Ramos (cell line): ENCODE measurements around the gene DLG2.

Experiments
- in situ Hi-C: fragments of 300-500 bp; cut with MboI; formaldehyde crosslinking; loops from one replicate; pipeline ENCODE4 v1.14.3; 2022; ENCODE audit warnings: low sequenced_read_pairs; ENCODE audit not compliant: unreplicated experiment

Gene DLG2

GRCh38 chr11:83827520-83827919, 1799.6 kb downstream of the DLG2 start:
- in situ Hi-C loops: loop anchor here (25.0 kb wide), 1 partner anchor 735 kb away; no protein-coding TSS in a partner anchor

- in situ Hi-C loops: loop anchor here (25.0 kb wide), 1 partner anchor 736 kb away; no protein-coding TSS in a partner anchor
These were observed 1801.1 kb downstream of the DLG2 start for GRCh38 chr11:83826078-83826477.

- in situ Hi-C loops: no loop called here
These were observed 1803.6 kb downstream of the DLG2 start for GRCh38 chr11:83823461-83824025.

GRCh38 chr11:83819931-83820549, 1807.1 kb downstream of the DLG2 start:
- in situ Hi-C loops: loop anchor here (10.0 kb wide), 1 partner anchor 955 kb away; no protein-coding TSS in a partner anchor

GRCh38 chr11:83818349-83818748, 1808.8 kb downstream of the DLG2 start:
- in situ Hi-C loops: loop anchor here (10.0 kb wide), 1 partner anchor 954 kb away; no protein-coding TSS in a partner anchor

- in situ Hi-C loops: loop anchor here (10.0 kb wide), 1 partner anchor 952 kb away; no protein-coding TSS in a partner anchor
These were observed 1810.5 kb downstream of the DLG2 start for GRCh38 chr11:83816572-83817187.

GRCh38 chr11:83815736-83816135, 1811.4 kb downstream of the DLG2 start:
- in situ Hi-C loops: loop anchor here (10.0 kb wide), 1 partner anchor 951 kb away; no protein-coding TSS in a partner anchor

- in situ Hi-C loops: loop anchor here (10.0 kb wide), 1 partner anchor 948 kb away; no protein-coding TSS in a partner anchor
These were observed 1813.8 kb downstream of the DLG2 start for GRCh38 chr11:83813296-83813695.

GRCh38 chr11:83809274-83809673, 1817.9 kb downstream of the DLG2 start:
- in situ Hi-C loops: no loop called here

- in situ Hi-C loops: no loop called here
These were observed 1825.3 kb downstream of the DLG2 start for GRCh38 chr11:83801799-83802198.

- in situ Hi-C loops: no loop called here
These were observed 1833.8 kb downstream of the DLG2 start for GRCh38 chr11:83793310-83793709.

- in situ Hi-C loops: no loop called here
These were observed 1835.6 kb downstream of the DLG2 start for GRCh38 chr11:83791557-83791956.

- in situ Hi-C loops: no loop called here
These were observed 1841.2 kb downstream of the DLG2 start for GRCh38 chr11:83785942-83786341.

- in situ Hi-C loops: no loop called here
These were observed 1842.7 kb downstream of the DLG2 start for GRCh38 chr11:83784419-83784818.

GRCh38 chr11:83782329-83782728, 1844.8 kb downstream of the DLG2 start:
- in situ Hi-C loops: no loop called here

- in situ Hi-C loops: no loop called here
These were observed 1847.3 kb downstream of the DLG2 start for GRCh38 chr11:83779876-83780275.

- in situ Hi-C loops: no loop called here
These were observed 1848.5 kb downstream of the DLG2 start for GRCh38 chr11:83778596-83778995.

GRCh38 chr11:83773950-83774880, 1852.9 kb downstream of the DLG2 start:
- in situ Hi-C loops: no loop called here

- in situ Hi-C loops: no loop called here
These were observed 1858.7 kb downstream of the DLG2 start for GRCh38 chr11:83768489-83768888.

- in situ Hi-C loops: no loop called here
These were observed 1860.2 kb downstream of the DLG2 start for GRCh38 chr11:83766932-83767331.
